Testis (tissue), 3 donors: Measurements from ENCODE around the gene PITPNM1. TPM values are rescaled to one million over a fixed set of nuclear protein-coding genes. Genes with fewer than 3 reads are reported as not detected.

Experiments used
- DNase-seq: peaks from one replicate; pipeline ENCODE4 v3.0.0-alpha.2; 2019
- H3K27ac ChIP-seq, 2 donors: fragments of 200-600 bp; sonication (generic); one replicate each; pipeline ENCODE4 v1.5.1; 2019
- H3K27me3 ChIP-seq: fragments of 200-600 bp; sonication (generic); one replicate; pipeline ENCODE4 v1.5.1; 2019
- H3K36me3 ChIP-seq: fragments of 200-600 bp; sonication (generic); one replicate; pipeline ENCODE4 v1.5.1; 2017; ENCODE audit warnings: low read depth; ENCODE audit errors: missing control alignments
- H3K4me1 ChIP-seq: fragments of 200-600 bp; sonication (generic); one replicate; pipeline ENCODE4 v1.5.1; 2019
- H3K4me3 ChIP-seq, 2 donors: fragments of 200-600 bp; sonication (generic); one replicate each; pipeline ENCODE4 v1.5.1; 2017 to 2019
- H3K9me3 ChIP-seq: fragments of 200-600 bp; sonication (generic); one replicate; pipeline ENCODE4 v1.5.1; 2017
- POLR2A ChIP-seq: fragments of 450-650 bp; IDR thresholded peaks from one replicate; pipeline ENCODE4 v1.6.1; 2017; ENCODE audit warnings: antibody characterized with exemption, mild to moderate bottlenecking, moderate library complexity
- WGBS, 2 donors: methylation state at CpG; one replicate each; pipeline ENCODE4 v1.1.5; 2018; 5-methylcytosine and 5-hydroxymethylcytosine counted together
- intact Hi-C: fragments of 100-400 bp; cut with DNase I; formaldehyde crosslinking; loops from one replicate; pipeline ENCODE4 v1.15.1; 2023; ENCODE audit warnings: low total_unique reads
- polyA plus RNA-seq: library from polyadenylated mRNA; stranded (reverse); fragments of 350-450 nt; fragmentation: Illumina TruSeq; extraction: RNeasy Lipid Tissue Mini Kit (QIAGEN cat#74804); gene quantifications from one replicate; pipeline ENCODE4 v1.2.3, GENCODE V29; 2014; ENCODE audit warnings: low read depth, low replicate concordance; ENCODE audit not compliant: insufficient read depth
- total RNA-seq, 2 donors: library from RNA; depleted of rRNA; stranded (reverse); fragments of >200 nt; gene quantifications; one replicate each; pipeline ENCODE4 v1.2.3, GENCODE V29; 2016
- TF ChIP-seq, protein P1 (sequence below), 3 experiments: fragments of 450-650 bp in 2 of 3; fragments of 200-600 bp in 1 of 3; sonication (generic) in 1 of 3; IDR thresholded peaks; one replicate each; pipeline ENCODE4 v1.5.1; 2016 to 2019; ENCODE audit warnings: antibody characterized with exemption in 3 of 3, mild to moderate bottlenecking in 2 of 3, moderate library complexity in 1 of 3

The PITPNM1 gene
- total and polyA plus RNA-seq, 3 donors from 2014 or later: 15.5 to 23.5 (median 19.6) TPM

DNA sequence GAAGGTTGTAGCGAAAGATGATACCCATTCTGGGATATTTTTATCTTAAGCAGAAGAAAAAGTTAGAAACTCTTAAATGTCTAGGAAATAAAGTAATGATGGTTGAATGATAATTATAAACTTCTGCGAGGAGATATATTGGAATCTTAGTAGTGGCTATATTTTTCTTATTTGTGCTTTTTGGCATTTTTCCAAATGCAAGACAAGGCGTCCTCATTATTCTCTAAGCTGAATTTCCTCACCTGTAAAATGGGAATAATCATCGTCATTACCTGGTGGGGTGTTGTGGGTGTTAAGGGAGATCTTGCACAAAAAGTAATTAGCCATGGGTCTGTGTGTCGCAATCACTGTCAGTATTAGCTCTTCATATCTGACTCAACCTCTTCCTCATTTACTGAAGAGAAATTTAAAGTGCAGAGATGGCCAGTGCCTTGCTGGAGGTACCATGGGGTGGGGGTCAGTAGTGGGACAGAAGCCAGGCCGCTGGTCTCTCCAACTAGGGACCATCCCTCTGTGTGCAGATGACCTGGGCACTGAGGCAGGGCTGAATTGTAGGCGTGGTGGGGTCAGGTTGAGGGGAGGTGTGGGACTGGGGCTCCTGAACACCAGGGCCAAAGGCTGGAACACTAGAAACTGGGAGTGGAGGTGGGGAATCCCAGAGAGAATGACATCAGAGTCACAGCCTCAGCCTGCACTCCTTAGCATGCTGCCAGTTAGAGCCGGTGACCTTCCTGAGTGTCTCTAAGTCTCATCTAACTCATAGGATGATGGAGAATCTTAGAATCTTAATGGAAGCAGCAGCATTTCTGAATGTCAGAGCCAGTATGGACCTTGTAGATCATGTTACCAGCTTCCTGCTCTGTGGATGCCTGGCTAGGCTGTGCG is 4.1 kb downstream of the PITPNM1 start:
- Histone ChIP-seq H3K4me1 (peaks cover 8% of the 10 kb centered on the region), H3K27ac (no peak overlapping the region), H3K27me3 (no peaks in the 10 kb centered on the region), H3K9me3 (no peaks in the 10 kb centered on the region), H3K4me3 (no peak overlapping the region), H3K36me3 (no peaks in the 10 kb centered on the region)
- TF ChIP-seq, protein P1, sequence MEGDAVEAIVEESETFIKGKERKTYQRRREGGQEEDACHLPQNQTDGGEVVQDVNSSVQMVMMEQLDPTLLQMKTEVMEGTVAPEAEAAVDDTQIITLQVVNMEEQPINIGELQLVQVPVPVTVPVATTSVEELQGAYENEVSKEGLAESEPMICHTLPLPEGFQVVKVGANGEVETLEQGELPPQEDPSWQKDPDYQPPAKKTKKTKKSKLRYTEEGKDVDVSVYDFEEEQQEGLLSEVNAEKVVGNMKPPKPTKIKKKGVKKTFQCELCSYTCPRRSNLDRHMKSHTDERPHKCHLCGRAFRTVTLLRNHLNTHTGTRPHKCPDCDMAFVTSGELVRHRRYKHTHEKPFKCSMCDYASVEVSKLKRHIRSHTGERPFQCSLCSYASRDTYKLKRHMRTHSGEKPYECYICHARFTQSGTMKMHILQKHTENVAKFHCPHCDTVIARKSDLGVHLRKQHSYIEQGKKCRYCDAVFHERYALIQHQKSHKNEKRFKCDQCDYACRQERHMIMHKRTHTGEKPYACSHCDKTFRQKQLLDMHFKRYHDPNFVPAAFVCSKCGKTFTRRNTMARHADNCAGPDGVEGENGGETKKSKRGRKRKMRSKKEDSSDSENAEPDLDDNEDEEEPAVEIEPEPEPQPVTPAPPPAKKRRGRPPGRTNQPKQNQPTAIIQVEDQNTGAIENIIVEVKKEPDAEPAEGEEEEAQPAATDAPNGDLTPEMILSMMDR (IDR thresholded peaks at IDR 0.05): no peak
- TF ChIP-seq POLR2A: no peak
- no peak for DNase-seq
- intact Hi-C loops: no loop called here
- WGBS, 2 donors: 93 to 95% methylated on average over 9 of the region's 9 CpGs

DNA sequence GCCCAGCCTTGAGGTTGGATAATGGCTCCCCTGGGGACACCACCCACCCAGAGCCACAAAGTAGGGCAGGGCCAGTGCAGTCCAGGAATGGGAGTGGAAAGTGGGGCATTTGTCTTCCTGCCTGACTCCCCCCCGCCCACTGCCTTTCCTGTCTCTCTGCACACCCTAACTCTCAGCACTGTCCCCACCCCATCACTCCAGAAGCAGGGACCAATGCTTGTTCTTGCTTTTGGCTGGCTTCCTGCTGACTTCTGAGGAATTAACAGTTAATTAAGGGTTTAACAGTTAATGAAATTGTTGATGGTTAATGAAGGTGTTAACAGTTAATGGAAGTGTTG is 4.7 kb downstream of the PITPNM1 start:
- intact Hi-C loops: no loop called here

DNA sequence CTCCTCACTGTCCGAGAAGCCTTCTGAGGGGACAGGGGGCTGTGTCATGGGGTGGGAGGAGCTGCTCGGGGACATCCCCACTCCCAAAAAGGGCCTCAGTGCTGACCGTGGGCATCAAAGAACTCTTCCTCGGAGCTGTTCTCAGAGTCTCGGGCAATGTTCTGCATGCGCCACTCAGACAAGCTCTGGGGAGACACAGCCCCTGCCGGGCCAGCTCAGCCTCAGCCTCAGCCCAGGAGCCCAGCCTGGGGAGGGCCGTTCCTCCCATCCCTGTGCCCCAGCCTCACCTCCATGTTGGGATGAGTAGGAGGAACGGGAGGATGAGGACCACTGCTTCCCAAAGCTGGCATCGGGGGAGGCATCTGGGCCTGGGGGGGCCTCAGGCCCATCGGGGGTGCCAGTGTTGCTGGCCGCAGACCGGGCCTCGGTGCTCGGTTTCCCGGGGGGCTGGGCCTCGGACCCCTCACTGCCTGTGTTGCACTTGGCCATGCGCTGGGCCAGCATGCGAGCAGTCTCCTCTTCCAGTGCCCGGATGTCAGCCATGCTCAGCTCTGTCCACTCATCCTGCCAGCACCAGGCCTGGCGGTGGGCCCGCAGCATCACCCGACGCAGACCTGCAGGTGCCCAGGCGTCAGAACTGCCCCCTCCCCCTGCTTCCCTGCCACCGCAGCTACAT is 5.2 kb downstream of the PITPNM1 start:
- no peak for TF ChIP-seq POLR2A
- TF ChIP-seq, protein P1 (IDR thresholded peaks at IDR 0.05): no peak
- H3K27me3 ChIP-seq: no peaks in the 10 kb centered on the region
- intact Hi-C loops: no loop called here
- H3K4me3 ChIP-seq: no peak overlapping the region
- no peaks in the 10 kb centered on the region for H3K4me1 ChIP-seq
- H3K27ac ChIP-seq: no peak overlapping the region
- no peaks in the 10 kb centered on the region for H3K9me3 ChIP-seq
- WGBS, 2 donors: 90 to 97% methylated on average over 2 to 26 of the region's 26 CpGs
- H3K36me3 ChIP-seq: no peaks in the 10 kb centered on the region
- no peak for DNase-seq

More for the DNA sequence above, 4.7 kb downstream of the PITPNM1 start:
- Histone ChIP-seq H3K9me3 (no peaks in the 10 kb centered on the region), H3K27me3 (no peaks in the 10 kb centered on the region), H3K4me1 (peaks cover 2% of the 10 kb centered on the region), H3K4me3 (no peak overlapping the region), H3K36me3 (no peaks in the 10 kb centered on the region), H3K27ac (no peak overlapping the region)
- TF ChIP-seq, protein P1 (IDR thresholded peaks at IDR 0.05): no peak
- TF ChIP-seq POLR2A: no peak
- WGBS, 2 donors: 95 to 100% methylated on average over 1 of the region's 1 CpG
- no peak for DNase-seq

DNA sequence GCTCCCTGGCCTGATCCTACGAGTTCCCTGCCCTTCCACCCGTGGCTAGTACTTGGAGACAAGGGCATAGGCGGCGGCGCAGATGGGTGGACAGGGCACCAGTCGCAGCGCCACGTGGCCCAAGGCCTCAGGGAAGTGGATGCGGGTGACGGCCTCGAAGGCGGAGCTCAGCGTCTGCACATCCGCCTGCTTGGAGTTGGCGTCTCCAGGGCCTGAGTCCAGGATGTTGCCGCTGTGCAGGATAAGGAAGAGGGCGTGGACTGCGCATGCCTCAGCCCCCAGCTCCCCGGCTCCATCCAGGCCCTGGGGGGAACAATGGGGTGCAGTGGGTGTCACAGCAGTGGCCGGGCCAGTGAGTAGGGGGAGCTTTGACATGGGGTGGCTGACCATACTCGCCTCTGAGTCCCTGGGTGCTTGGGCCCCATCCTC is 6.6 kb downstream of the PITPNM1 start:
- intact Hi-C loops: no loop called here
- WGBS, 2 donors: 88 to 92% methylated on average over 18 to 21 of the region's 21 CpGs
- H3K4me1 ChIP-seq: no peaks in the 10 kb centered on the region
- no peak overlapping the region for H3K4me3 ChIP-seq
- no peak for DNase-seq
- TF ChIP-seq, protein P1 (IDR thresholded peaks at IDR 0.05): no peak
- TF ChIP-seq POLR2A: no peak
- no peaks in the 10 kb centered on the region for H3K27me3 ChIP-seq
- H3K9me3 ChIP-seq: no peaks in the 10 kb centered on the region
- H3K27ac ChIP-seq: no peak overlapping the region
- no peaks in the 10 kb centered on the region for H3K36me3 ChIP-seq
